ENCODE measurements around the gene RECQL5. TPM values are rescaled to one million over a fixed set of nuclear protein-coding genes. Genes with fewer than 3 reads are reported as not detected.

The RECQL5 gene
- total and polyA plus RNA-seq, 2 of the 8 experiments (the other 6 are each of a cell fraction or from before 2014, with no cell fraction given), result 15.1 to 41.1 TPM

- TF ChIP-seq POLR2AphosphoS5 (IDR thresholded peaks at IDR 0.05; ENCODE audit: low read depth, low read length) (no peak), FOSL1 (IDR thresholded peaks at IDR 0.05; ENCODE audit: insufficient read depth, low read depth, low read length) (no peak)
These were observed 16.1 kb downstream of the RECQL5 start (continued) for GRCh38 chr17:75650874-75651273.

All from H1 (cell line).